PC-9 (cell line): ENCODE measurements around the gene PLAAT4. TPM values are rescaled to one million over a fixed set of nuclear protein-coding genes. Genes with fewer than 3 reads are reported as not detected.
A peak's percentile ranks its signal among the peaks of the same experiment; 100 is the strongest.
"Not testable (repeated sequence)": the region's sequence is repeated elsewhere in the genome, so short reads cannot be mapped to it uniquely, and the experiment has no call there.

Experiments
- BruUV-seq: library from RNA; stranded (reverse); fragments of 400-500 nt; replicated peaks from 2 replicates; lab custom pipeline; 2021; lab: Mats Ljungman, UMichigan
- CTCF ChIA-PET: fragments of 300-600 bp; sonication (Branson Sonifier 250); formaldehyde crosslinking; loops from one replicate; lab custom pipeline; 2022; ENCODE audit warnings: antibody characterized with exemption; lab: Charles Lee
- POLR2A ChIA-PET: fragments of 300-600 bp; sonication (Branson Sonifier 250); formaldehyde crosslinking; loops from one replicate; lab custom pipeline; 2022; ENCODE audit warnings: antibody characterized with exemption; ENCODE audit not compliant: unreplicated experiment; lab: Charles Lee
- DNase-seq, 2 experiments: peaks; one replicate each; pipeline versions ENCODE4 v3.0.0 to v3.0.0-alpha.2; 2015 to 2022; ENCODE audit warnings: mixed read lengths in 1 of 2
- H2AFZ ChIP-seq: fragments of 200-600 bp; sonication (generic); 2 replicates; pipeline ENCODE4 v1.8.1; 2017; ENCODE audit warnings: antibody characterized with exemption
- H3F3A ChIP-seq: fragments of 200-600 bp; sonication (generic); 2 replicates; pipeline ENCODE4 v1.8.1; 2017; ENCODE audit warnings: antibody characterized with exemption, mild to moderate bottlenecking, low read depth; ENCODE audit not compliant: insufficient read depth
- H3K27ac ChIP-seq: fragments of 200-600 bp; sonication (generic); 2 replicates; pipeline ENCODE4 v1.6.1; 2016; ENCODE audit warnings: mixed run types
- H3K27me3 ChIP-seq: fragments of 200-600 bp; sonication (generic); 2 replicates; pipeline ENCODE4 v1.6.1; 2016; ENCODE audit warnings: low read depth, mixed run types; ENCODE audit not compliant: insufficient read depth
- H3K36me3 ChIP-seq: fragments of 200-600 bp; sonication (generic); 2 replicates; pipeline ENCODE4 v1.6.1; 2016; ENCODE audit warnings: low read depth, mixed run types
- H3K4me1 ChIP-seq: fragments of 200-600 bp; sonication (generic); replicated peaks from 2 replicates; pipeline ENCODE4 v1.6.1; 2016; ENCODE audit warnings: mixed run types; ENCODE audit not compliant: insufficient read depth
- H3K4me2 ChIP-seq: fragments of 200-600 bp; sonication (generic); 2 replicates; pipeline ENCODE4 v1.6.1; 2017; ENCODE audit warnings: mixed run types
- H3K4me3 ChIP-seq: fragments of 200-600 bp; sonication (generic); 2 replicates; pipeline ENCODE4 v1.6.1; 2016; ENCODE audit warnings: mixed run types
- H3K79me2 ChIP-seq: fragments of 200-600 bp; sonication (generic); 2 replicates; pipeline ENCODE4 v1.6.1; 2017; ENCODE audit warnings: low read depth, mixed run types
- H3K9me2 ChIP-seq: fragments of 200-600 bp; sonication (generic); 2 replicates; pipeline ENCODE4 v1.8.1; 2017; ENCODE audit warnings: mild to moderate bottlenecking; ENCODE audit not compliant: insufficient read depth
- H3K9me3 ChIP-seq: fragments of 200-600 bp; sonication (generic); 2 replicates; pipeline ENCODE4 v1.8.1; 2016; ENCODE audit warnings: low read depth; ENCODE audit not compliant: insufficient read depth
- H4K20me1 ChIP-seq: fragments of 200-600 bp; sonication (generic); 2 replicates; pipeline ENCODE4 v1.8.1; 2017; ENCODE audit not compliant: insufficient read depth
- CTCF ChIP-seq: fragments of 200-600 bp; sonication (generic); conservative IDR thresholded peaks from 2 replicates; pipeline ENCODE4 v1.6.1; 2017; ENCODE audit warnings: mixed run types, antibody characterized with exemption, mild to moderate bottlenecking, moderate library complexity
- EZH2 ChIP-seq: fragments of 200-600 bp; sonication (generic); IDR thresholded peaks from 2 replicates; pipeline ENCODE4 v1.8.0; 2017; ENCODE audit warnings: antibody characterized with exemption, low read depth
- intact Hi-C: fragments of 100-400 bp; cut with micrococcal nuclease; formaldehyde crosslinking; loops from one replicate; pipeline ENCODE4 v1.10.0; 2022; ENCODE audit not compliant: unreplicated experiment
- total RNA-seq: library from RNA; stranded (reverse); gene quantifications from 2 replicates; pipeline ENCODE4 v1.2.3, GENCODE V29; 2021

PLAAT4 gene
- total RNA-seq, 1 experiment from 2014 or later: 64.6 TPM

- intact Hi-C loops: no loop called here
- H3K4me1 ChIP-seq: peaks cover 7% of the 10 kb centered on the region; the same call in 1 of the 2 replicates
- H3K9me2 ChIP-seq: no peaks in the 10 kb centered on the region
- peak overlapping the region; percentile 50; the same call in 1 of the 2 replicates for H2AFZ ChIP-seq
- H3K79me2 ChIP-seq: no peaks in the 10 kb centered on the region
- no TSS peak for BruUV-seq
- H3K4me2 ChIP-seq: no peak overlapping the region
- CTCF ChIA-PET: no interaction called here
- DNase-seq: peak in 1 of 2 experiments; percentile 72
- TF ChIP-seq CTCF (no peak), EZH2 (no peak)
- no peaks in the 10 kb centered on the region for H4K20me1 ChIP-seq
- H3F3A ChIP-seq: no peaks in the 10 kb centered on the region; the same call in 1 of the 2 replicates
- no peak overlapping the region for H3K4me3 ChIP-seq
- POLR2A ChIA-PET: no interaction called here
- H3K36me3 ChIP-seq: 0 out of 2 replicates have a peak, but pooled peaks cover 3% of the 10 kb centered on the region
- peaks cover 6% of the 10 kb centered on the region for H3K9me3 ChIP-seq
- no peak overlapping the region for H3K27ac ChIP-seq
- H3K27me3 ChIP-seq: no peaks in the 10 kb centered on the region
Measured at GRCh38 chr11:63523151-63523550, 13.5 kb upstream of the PLAAT4 start.

- peaks cover 6% of the 10 kb centered on the region for H3K9me3 ChIP-seq
- TF ChIP-seq CTCF: no peak
- no peak for TF ChIP-seq EZH2
- no peak overlapping the region for H3K4me2 ChIP-seq
- H3K36me3 ChIP-seq: no peaks in the 10 kb centered on the region
- intact Hi-C loops: no loop called here
- POLR2A ChIA-PET: no interaction called here
- no peaks in the 10 kb centered on the region for H3K79me2 ChIP-seq
- CTCF ChIA-PET: no interaction called here
- no peaks in the 10 kb centered on the region for H4K20me1 ChIP-seq
- no peak overlapping the region for H3K27ac ChIP-seq
- H3K27me3 ChIP-seq: no peaks in the 10 kb centered on the region
- DNase-seq: no peak
- H3K4me3 ChIP-seq: no peak overlapping the region
- H3K9me2 ChIP-seq: no peaks in the 10 kb centered on the region
- no peak overlapping the region for H2AFZ ChIP-seq
- BruUV-seq: no TSS peak
- H3F3A ChIP-seq: peaks cover 5% of the 10 kb centered on the region; the same call in 1 of the 2 replicates
- H3K4me1 ChIP-seq: peaks cover 24% of the 10 kb centered on the region
Measured at GRCh38 chr11:63527667-63528066, 8.9 kb upstream of the PLAAT4 start.

GRCh38 chr11:63528156-63528555 lies 8.5 kb upstream of the PLAAT4 start:
- not testable (repeated sequence) for H3K4me2 ChIP-seq

GRCh38 chr11:63528729-63529278 lies 7.8 kb upstream of the PLAAT4 start:
- H3K27me3 ChIP-seq, H4K20me1 ChIP-seq, H3K27ac ChIP-seq, H3K4me3 ChIP-seq, intact Hi-C loops, POLR2A ChIA-PET, DNase-seq, H3F3A ChIP-seq, H3K9me3 ChIP-seq, H3K4me2 ChIP-seq, H3K9me2 ChIP-seq, H3K36me3 ChIP-seq, H3K79me2 ChIP-seq, CTCF ChIA-PET: not testable (repeated sequence)
- peak overlapping the region; percentile 35; the same call in 1 of the 2 replicates for H2AFZ ChIP-seq
- H3K4me1 ChIP-seq: peaks cover 29% of the 10 kb centered on the region
- BruUV-seq: TSS peak; percentile 63

More at GRCh38 chr11:63528156-63528555, 8.5 kb upstream of the PLAAT4 start:
- intact Hi-C loops, H2AFZ ChIP-seq, POLR2A ChIA-PET, H3K36me3 ChIP-seq, H4K20me1 ChIP-seq, H3K9me2 ChIP-seq, H3K27me3 ChIP-seq, H3K27ac ChIP-seq, H3K4me3 ChIP-seq, BruUV-seq, H3K9me3 ChIP-seq, H3F3A ChIP-seq, CTCF ChIA-PET, H3K79me2 ChIP-seq: not testable (repeated sequence)
- DNase-seq: peak in 1 of 2 experiments; percentile 48
- H3K4me1 ChIP-seq: peaks cover 29% of the 10 kb centered on the region

GRCh38 chr11:63529373-63529772 lies 7.2 kb upstream of the PLAAT4 start:
- H3K4me3 ChIP-seq, H3K36me3 ChIP-seq, DNase-seq, H4K20me1 ChIP-seq, H2AFZ ChIP-seq, H3K79me2 ChIP-seq, H3F3A ChIP-seq, H3K4me2 ChIP-seq, intact Hi-C loops, H3K9me2 ChIP-seq, H3K27ac ChIP-seq, H3K27me3 ChIP-seq, H3K9me3 ChIP-seq, BruUV-seq: not testable (repeated sequence)
- POLR2A ChIA-PET: interaction anchor here (0.6 kb wide), 1 partner anchor 139 kb away, joined by 3 read pairs; no protein-coding TSS in a partner anchor
- CTCF ChIA-PET: interaction anchor here (0.6 kb wide), 1 partner anchor 47 kb away, joined by 5 read pairs; no protein-coding TSS in a partner anchor
- H3K4me1 ChIP-seq: peaks cover 34% of the 10 kb centered on the region
